IPS-NIHi11 (cell line): Measurements from ENCODE around the gene CORO2B.
"Not testable (repeated sequence)": the region's sequence is repeated elsewhere in the genome, so short reads cannot be mapped to it uniquely, and the experiment has no call there.

Experiments used
- DNase-seq: peaks from one replicate; pipeline ENCODE4 v3.0.0; 2012; ENCODE audit warnings: mixed read lengths, low spot score

Gene CORO2B

GRCh38 chr15:68730976-68731897 lies 152.4 kb downstream of the CORO2B start:
- no peak for DNase-seq

DNA sequence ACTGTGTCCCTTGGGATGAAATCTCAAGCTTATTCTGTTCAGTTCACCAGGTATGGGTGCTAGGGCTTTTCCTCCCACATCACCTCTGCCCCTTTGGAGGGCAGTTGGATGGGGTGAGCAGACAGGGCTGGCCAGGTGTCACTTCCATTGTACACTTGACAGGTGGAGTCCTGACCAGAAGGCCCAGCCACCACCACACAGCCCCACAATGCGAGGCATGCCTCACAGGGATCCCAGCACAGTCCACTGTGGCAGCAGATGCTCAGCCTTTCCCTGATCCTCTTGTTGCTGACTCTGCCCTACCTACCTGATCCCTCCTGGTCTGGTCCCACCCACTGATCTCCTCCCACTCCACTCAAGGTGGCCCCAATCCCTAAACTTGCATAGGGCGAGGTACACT lies 153.7 kb downstream of the CORO2B start:
- DNase-seq: no peak

GRCh38 chr15:68733666-68734065 lies 154.9 kb downstream of the CORO2B start:
- no peak for DNase-seq

DNA sequence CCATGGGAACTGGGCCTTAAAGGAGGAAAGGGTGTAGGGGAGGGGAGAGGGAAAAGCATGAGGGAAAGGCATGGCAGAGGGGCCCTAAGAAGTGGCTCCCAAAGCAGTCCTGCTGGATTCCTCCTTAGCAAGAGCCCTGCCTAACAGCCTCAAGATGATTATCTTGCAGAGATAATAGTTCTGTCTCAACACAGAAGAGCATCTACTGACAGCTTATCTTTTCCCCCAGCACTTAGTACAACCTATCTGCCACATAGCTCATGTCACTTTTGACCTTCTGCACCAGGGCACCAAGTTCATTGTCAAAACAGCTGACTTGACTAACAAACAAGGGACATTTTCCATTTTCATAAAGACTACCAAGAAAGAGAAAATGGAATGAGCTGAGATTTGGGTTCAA lies 155.6 kb downstream of the CORO2B start:
- no peak for DNase-seq

DNA sequence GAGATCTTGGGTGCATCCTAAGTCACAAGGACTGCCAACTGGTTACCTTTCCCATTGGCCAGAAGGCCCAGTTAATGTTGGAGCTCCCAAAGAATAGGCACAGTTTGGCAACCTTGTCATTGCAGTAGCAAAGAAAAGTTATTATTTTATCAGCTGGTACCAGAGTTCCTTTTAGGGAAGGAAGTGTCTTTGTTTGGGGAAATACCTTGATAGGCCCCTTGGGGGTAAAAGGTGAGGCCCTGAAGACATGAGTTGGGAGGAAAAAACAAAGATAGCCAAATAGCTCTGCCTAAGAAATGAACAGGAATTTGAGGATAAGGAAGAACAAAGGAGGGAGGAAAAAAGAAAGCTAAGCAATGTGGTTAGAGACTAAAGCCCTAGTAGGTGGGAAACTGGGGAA lies 156.1 kb downstream of the CORO2B start:
- no peak for DNase-seq

DNA sequence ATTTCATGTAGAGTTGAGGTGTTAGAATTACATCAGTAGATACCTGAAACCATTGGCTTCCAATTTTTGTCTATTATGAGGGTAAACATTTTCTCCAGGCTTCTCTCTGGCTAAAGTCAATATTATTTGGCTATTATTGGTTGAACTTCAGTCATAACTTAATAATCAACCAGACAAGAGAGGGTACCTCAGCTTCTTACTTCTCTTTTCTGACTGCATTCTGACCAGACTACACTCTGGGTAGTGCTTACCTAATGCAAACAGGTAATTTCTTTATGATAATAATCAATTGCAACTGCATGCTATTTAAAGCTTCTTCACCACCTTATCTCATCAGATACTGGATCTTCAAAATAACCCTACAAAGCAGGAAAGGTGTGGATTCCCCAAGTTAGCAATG lies 156.8 kb downstream of the CORO2B start:
- DNase-seq: no peak

GRCh38 chr15:68739390-68740080 lies 160.7 kb downstream of the CORO2B start:
- no peak for DNase-seq

DNA sequence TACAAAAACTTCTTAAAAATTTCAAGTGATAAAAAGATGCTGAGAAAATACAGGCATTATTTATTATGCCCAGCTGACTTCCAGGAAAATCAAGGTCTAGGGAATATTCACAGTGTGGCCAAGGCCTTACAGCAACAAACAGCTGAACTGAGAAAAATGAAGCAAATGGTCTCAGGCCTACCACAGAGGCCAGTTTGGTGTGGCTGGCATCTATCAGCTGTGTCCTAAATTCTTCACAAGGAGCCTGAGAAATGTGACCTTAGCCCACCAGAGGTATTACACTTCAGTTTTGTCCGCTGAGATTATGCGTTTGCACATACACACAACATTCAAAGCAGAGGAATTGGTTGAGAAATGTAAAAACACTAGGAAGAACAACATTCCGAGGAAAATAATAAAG lies 164.5 kb downstream of the CORO2B start:
- no peak for DNase-seq

- no peak for DNase-seq
Measured at GRCh38 chr15:68749365-68749764, 170.6 kb downstream of the CORO2B start.

DNA sequence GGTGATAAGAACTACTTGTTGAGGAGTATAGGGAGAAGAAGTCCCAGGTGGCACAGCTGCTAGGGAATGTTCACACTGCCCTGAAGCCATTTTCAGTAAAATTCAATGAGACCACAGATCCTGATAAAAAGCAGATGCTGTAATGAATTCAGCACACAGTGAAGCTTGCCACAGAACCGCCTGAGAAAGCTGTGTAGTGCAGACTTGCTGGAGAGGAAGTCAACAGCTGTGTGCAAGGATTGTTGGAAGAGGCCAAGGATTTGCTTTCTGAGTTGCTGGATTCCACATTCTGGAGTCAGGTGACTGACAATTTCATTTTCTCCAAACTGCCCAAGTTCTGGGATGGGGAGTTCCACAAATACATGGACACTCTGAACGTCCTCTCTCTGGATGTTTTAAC lies 171.0 kb downstream of the CORO2B start:
- no peak for DNase-seq

DNA sequence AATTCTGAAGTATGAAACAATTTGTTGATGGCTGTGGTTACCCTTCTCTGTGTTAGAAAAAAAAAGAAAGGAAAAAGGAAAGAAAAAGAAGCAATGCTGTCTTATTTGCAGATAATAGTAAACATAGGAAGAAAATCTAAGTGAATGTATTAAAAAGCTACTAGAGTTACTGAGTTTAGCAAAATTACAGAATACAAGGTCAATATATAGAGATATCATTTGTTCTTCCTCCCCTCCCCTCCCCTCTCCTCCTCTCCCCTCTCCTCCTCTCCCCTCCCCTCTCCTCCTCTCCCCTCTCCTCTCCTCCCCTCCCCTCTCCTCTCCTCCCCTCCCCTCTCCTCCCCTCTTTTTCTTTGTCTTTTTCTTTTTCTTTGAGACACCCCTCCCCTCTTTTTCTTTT lies 172.8 kb downstream of the CORO2B start:
- DNase-seq: no peak

DNA sequence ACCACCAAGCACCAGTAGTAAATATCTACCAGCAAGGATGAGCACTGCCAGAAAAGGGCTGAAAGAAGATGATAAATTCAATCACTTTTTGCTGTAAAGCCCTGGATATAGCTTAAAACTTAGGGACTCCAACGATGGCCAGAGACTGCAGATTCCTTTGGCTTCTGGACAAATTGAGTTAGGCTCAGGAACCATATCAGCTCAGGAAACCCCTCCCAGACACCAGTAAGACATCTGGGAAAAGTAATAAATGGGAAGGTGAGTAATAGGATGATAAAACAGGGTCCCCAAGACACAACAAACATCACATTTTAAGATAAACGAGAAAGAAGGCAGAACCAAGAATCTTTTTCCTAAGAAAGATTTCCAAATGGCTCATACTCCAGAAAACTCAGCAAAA lies 176.9 kb downstream of the CORO2B start:
- DNase-seq: no peak

GRCh38 chr15:68759982-68760579 lies 181.3 kb downstream of the CORO2B start:
- DNase-seq: not testable (repeated sequence)

- DNase-seq: no peak
Measured at GRCh38 chr15:68763063-68763462, 184.3 kb downstream of the CORO2B start.

- no peak for DNase-seq
Measured at GRCh38 chr15:68764090-68764489, 185.3 kb downstream of the CORO2B start.

DNA sequence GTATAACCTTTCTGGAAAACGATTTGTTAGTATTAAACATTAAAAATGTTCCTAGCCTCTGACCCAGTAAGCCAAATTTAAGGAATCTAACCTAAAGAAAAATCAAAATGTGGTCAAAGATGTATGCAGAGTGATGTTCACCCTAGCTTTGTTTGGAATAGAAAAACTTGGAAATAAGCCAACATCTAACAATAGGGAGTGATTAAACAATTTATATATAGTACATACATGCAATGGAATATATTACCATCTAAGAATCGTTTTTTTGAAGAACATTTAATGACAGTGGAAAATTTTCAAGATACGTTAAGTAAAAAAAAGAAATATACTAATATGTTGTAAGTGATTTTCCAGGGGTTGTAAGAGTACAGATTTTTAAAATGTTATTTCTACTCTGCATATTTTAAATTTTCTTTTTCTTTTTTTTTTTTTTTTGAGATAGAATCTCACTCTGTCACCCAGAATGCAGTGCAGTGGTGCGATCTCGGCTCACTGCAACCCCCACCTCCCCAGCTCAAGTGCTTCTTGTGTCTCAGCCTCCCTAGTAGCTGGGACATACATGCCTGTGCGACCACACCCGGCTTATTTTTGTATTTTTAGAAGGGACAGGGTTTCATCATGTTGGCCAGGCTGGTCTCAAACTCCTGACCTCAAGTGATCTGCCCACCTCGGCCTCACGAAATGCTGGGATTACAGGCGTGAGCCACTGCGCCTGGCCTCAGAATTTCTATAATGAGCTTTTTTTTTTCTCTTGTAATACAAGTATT lies 187.0 kb downstream of the CORO2B start:
- no peak for DNase-seq

GRCh38 chr15:68767833-68768232 lies 189.0 kb downstream of the CORO2B start:
- no peak for DNase-seq

- DNase-seq: no peak
Measured at GRCh38 chr15:68768321-68768720, 189.5 kb downstream of the CORO2B start.

DNA sequence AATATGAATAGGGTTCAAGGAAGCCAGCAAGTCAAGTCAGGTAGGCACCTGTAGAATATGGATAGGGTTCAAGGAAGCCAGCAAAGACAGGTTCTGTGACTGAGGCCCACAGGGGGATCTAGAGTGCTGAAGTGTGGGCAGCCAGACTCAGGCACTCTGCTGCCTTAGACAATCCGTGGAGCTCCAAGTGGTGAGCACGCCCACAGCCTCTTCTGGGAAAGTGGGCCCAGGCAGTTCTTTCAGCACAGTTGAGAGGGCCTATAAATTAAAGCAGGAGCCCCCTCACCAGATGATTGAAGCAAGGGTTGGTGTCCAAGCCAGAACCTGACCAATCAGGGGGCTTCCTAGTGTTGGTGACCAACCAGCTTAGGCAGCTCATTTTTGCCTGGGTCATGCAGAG lies 190.9 kb downstream of the CORO2B start:
- no peak for DNase-seq

DNA sequence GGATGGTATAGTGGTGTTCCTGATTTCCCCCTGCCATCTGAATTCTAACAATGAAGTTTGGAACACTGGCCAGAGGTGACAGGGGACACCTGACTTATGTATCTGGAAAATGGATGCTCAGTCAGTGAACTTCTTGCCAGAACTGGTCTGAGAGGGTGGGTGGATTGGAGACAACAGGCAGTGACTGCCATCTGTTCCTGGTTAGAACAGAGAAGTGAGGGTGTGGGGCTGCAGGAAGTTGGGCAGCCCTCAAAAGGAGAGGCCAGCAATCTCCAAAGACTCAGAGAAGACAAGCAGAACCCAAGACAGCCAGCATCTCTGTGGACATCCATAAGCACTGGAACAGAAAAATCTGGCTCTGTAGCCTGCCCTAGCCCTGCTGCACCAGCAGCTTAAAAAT lies 191.4 kb downstream of the CORO2B start:
- no peak for DNase-seq

DNA sequence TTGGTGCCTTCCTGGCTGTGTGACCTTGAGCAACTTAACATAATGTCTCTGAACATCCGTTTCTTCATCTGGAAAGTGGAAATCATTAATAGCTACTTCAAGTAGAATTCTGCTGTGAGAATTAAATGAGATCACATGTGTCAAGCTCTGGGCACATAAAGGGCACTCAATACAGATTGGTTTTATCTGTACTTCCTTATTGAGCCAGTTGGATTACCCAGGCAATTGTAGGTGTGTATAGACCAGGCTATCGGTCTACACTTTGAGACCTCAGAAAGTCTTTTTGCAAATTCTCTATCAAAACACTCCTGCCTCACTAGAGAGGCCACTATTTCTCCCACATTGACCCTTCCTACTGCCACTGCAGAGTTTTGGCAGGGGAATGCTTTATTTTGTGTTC lies 194.2 kb downstream of the CORO2B start:
- no peak for DNase-seq

GRCh38 chr15:68774120-68774519 lies 195.3 kb downstream of the CORO2B start:
- DNase-seq: no peak
